ENCODE results near the gene LGSN.

LGSN gene

DNA sequence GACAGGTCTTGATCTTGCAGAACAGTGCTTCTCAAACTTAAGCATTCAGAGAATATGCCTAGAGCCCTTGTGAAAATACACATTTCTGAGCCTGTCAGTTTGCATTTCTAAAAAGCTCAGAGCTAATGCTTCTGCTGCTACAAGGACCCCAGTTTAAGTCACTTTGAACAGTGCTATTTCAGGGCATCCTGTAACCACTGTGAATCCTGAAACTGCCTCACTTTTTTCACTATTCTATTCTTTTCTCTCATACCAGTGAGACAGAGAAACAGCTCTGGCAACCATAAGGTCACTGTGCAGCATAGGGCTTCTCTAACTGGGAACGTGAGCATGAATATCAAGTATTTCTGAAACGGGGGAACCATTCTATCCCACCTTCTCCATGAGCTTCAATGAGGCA is 51.2 kb downstream of the LGSN start:
- no peak overlapping the region for H3K9ac ChIP-seq (ENCODE audit: low read length)
- H2AFZ ChIP-seq (ENCODE audit: low read depth, low read length): no peak overlapping the region
- no peak overlapping the region for H3K27ac ChIP-seq (ENCODE audit: low read length)
- no peak overlapping the region for H3K4me2 ChIP-seq (ENCODE audit: low read length)
- no peaks in the 10 kb centered on the region for H3K27me3 ChIP-seq (ENCODE audit: low read depth, low read length)
- H3K4me3 ChIP-seq (ENCODE audit: low read length): no peak overlapping the region
- H3K9me3 ChIP-seq (ENCODE audit: insufficient read depth, low read length): no peaks in the 10 kb centered on the region
- no peaks in the 10 kb centered on the region for H3K36me3 ChIP-seq (replicated peaks; ENCODE audit: low read depth, low read length)
- no peaks in the 10 kb centered on the region for H3K4me1 ChIP-seq (ENCODE audit: low read length)
- no peaks in the 10 kb centered on the region for H3K79me2 ChIP-seq (ENCODE audit: low read length)
- TF ChIP-seq EZH2phosphoT487 (IDR thresholded peaks at IDR 0.05; ENCODE audit: low read depth): no peak
- TF ChIP-seq, protein P1, sequence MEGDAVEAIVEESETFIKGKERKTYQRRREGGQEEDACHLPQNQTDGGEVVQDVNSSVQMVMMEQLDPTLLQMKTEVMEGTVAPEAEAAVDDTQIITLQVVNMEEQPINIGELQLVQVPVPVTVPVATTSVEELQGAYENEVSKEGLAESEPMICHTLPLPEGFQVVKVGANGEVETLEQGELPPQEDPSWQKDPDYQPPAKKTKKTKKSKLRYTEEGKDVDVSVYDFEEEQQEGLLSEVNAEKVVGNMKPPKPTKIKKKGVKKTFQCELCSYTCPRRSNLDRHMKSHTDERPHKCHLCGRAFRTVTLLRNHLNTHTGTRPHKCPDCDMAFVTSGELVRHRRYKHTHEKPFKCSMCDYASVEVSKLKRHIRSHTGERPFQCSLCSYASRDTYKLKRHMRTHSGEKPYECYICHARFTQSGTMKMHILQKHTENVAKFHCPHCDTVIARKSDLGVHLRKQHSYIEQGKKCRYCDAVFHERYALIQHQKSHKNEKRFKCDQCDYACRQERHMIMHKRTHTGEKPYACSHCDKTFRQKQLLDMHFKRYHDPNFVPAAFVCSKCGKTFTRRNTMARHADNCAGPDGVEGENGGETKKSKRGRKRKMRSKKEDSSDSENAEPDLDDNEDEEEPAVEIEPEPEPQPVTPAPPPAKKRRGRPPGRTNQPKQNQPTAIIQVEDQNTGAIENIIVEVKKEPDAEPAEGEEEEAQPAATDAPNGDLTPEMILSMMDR (IDR thresholded peaks at IDR 0.05; ENCODE audit: low read depth, low read length): no peak
- no peaks in the 10 kb centered on the region for H4K20me1 ChIP-seq (ENCODE audit: insufficient read depth, low read length)

DNA sequence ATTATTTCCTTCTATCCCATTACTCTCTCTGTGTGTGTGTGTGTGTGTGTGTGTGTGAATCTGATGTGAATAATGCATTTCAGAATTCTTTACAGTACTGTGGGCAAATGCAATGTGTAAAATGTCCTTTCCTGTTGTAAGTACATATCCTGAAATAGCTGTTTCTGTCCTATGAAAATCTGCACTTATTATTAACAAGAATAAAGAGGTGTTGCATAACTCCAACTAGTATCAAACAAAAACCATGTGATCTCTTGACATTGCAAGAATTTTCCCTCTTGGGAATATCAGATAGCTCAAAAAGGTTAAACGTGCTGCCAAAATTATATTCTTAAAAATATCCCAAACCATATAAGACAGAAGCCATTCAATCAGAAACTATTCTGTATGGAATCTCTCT is 52.0 kb downstream of the LGSN start:
- Histone ChIP-seq H3K27ac (ENCODE audit: low read length) (no peak overlapping the region), H3K9ac (ENCODE audit: low read length) (no peak overlapping the region), H2AFZ (ENCODE audit: low read depth, low read length) (no peak overlapping the region), H3K4me3 (ENCODE audit: low read length) (no peak overlapping the region), H3K36me3 (replicated peaks; ENCODE audit: low read depth, low read length) (no peaks in the 10 kb centered on the region), H3K4me1 (ENCODE audit: low read length) (no peaks in the 10 kb centered on the region), H4K20me1 (ENCODE audit: insufficient read depth, low read length) (no peaks in the 10 kb centered on the region), H3K4me2 (ENCODE audit: low read length) (no peak overlapping the region), H3K27me3 (ENCODE audit: low read depth, low read length) (no peaks in the 10 kb centered on the region), H3K9me3 (ENCODE audit: insufficient read depth, low read length) (no peaks in the 10 kb centered on the region), H3K79me2 (ENCODE audit: low read length) (no peaks in the 10 kb centered on the region)
- TF ChIP-seq, protein P1 (IDR thresholded peaks at IDR 0.05; ENCODE audit: low read depth, low read length): no peak

DNA sequence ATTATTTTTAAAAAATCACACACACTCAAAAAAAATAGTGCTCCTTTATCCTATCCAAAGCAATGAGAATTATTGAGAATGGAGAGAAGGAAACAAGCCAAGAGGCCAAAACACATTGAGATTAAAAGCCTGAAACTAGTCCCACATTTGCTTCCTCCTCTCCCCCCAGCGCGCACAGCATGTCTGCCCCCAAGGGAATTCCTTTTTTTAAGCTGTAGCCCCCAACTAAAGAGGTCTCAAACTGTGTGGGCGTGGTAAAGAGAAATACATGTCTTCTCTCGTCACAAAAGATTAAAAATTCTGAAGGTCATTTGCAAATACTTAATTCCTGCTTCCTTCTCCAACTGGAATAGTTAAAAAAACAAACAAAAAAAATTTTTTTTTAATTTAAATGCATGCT is 52.7 kb downstream of the LGSN start:
- Histone ChIP-seq H3K36me3 (replicated peaks; ENCODE audit: low read depth, low read length) (no peaks in the 10 kb centered on the region), H3K4me3 (ENCODE audit: low read length) (no peak overlapping the region), H3K27ac (ENCODE audit: low read length) (no peak overlapping the region), H3K9me3 (ENCODE audit: insufficient read depth, low read length) (no peaks in the 10 kb centered on the region), H3K9ac (ENCODE audit: low read length) (no peak overlapping the region), H4K20me1 (ENCODE audit: insufficient read depth, low read length) (no peaks in the 10 kb centered on the region), H3K27me3 (ENCODE audit: low read depth, low read length) (no peaks in the 10 kb centered on the region), H3K4me2 (ENCODE audit: low read length) (no peak overlapping the region), H3K79me2 (ENCODE audit: low read length) (no peaks in the 10 kb centered on the region), H3K4me1 (ENCODE audit: low read length) (peaks cover 4% of the 10 kb centered on the region), H2AFZ (ENCODE audit: low read depth, low read length) (no peak overlapping the region)
- TF ChIP-seq, protein P1 (IDR thresholded peaks at IDR 0.05; ENCODE audit: low read depth, low read length): no peak
- TF ChIP-seq EZH2phosphoT487 (IDR thresholded peaks at IDR 0.05; ENCODE audit: low read depth): no peak

DNA sequence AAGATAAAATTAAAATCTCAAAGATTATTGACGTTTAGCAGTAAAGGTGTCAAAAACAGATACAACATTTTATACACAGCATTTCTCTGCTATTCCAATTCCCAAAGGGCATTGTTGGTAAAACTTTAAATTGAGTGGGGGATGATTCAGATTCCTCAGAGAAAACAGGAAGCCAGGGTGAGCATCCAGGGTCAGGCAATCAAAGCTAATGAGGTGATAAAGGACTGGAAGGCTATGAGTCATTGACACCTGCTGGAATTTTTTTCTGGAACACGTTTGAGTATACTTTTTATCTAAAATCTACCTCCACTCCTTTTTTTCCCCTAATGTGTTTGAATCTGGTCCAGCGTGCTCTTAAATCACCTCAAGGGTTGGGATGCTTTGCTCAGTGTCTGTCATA is 56.3 kb downstream of the LGSN start:
- Histone ChIP-seq H4K20me1 (ENCODE audit: insufficient read depth, low read length) (no peaks in the 10 kb centered on the region), H3K27me3 (ENCODE audit: low read depth, low read length) (no peaks in the 10 kb centered on the region), H3K4me3 (ENCODE audit: low read length) (no peak overlapping the region), H3K36me3 (replicated peaks; ENCODE audit: low read depth, low read length) (no peaks in the 10 kb centered on the region), H3K9me3 (ENCODE audit: insufficient read depth, low read length) (no peaks in the 10 kb centered on the region), H2AFZ (ENCODE audit: low read depth, low read length) (no peak overlapping the region), H3K79me2 (ENCODE audit: low read length) (no peaks in the 10 kb centered on the region), H3K4me1 (ENCODE audit: low read length) (peaks cover 12% of the 10 kb centered on the region), H3K9ac (ENCODE audit: low read length) (no peak overlapping the region), H3K27ac (ENCODE audit: low read length) (no peak overlapping the region), H3K4me2 (ENCODE audit: low read length) (no peak overlapping the region)
- no peak for TF ChIP-seq EZH2phosphoT487 (IDR thresholded peaks at IDR 0.05; ENCODE audit: low read depth)
- TF ChIP-seq, protein P1 (IDR thresholded peaks at IDR 0.05; ENCODE audit: low read depth, low read length): no peak
